HG02763 (cell line): ENCODE measurements around the gene MAGEC1.
"Not testable (repeated sequence)": the region's sequence is repeated elsewhere in the genome, so short reads cannot be mapped to it uniquely, and the experiment has no call there.

Experiments
- ATAC-seq: cut with Tn5 transposase; IDR thresholded peaks from one replicate; pipeline ENCODE4 v1.9.1; 2021; ENCODE audit warnings: mild to moderate bottlenecking, moderate library complexity; ENCODE audit not compliant: unreplicated experiment

The MAGEC1 gene

DNA sequence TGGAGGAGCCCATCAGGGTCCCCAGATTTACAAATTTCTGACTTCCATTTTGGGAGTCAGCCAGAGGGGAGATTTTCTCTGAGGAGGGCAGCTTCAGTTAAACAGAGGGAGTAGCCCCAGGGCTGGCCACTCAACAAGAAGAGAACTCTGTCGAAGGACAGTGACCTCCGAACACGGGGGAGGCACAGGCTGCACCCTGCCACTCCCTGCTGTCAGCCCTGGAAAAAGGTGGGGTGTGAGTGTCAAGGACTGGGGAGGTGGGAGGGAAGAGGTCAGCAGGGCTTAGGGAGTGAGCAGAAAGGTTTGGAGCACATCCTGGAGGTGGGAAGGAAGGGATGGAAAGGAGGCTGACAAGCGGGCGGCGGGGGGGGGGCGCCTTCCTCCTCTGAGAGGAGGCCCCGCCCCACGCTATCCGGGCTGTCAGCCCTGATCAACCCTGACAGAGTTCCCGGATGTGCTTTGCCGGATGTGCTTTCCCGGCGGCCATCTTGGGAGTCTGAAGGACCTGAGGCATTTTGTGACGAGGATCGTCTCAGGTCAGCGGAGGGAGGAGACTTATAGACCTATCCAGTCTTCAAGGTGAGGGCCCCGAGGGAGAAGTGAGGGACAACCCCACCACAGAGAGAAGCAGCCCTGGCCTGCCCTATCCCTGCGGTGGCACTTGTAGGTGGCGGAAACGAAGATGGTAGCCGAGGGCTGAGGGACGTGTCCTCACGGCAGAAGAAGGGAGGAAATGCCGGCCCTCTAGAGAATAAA, at the start of gene MAGEC1:
MAGEC1 (plus strand) TSS at position 495 of the 756 bp plus-strand sequence. CDS start 1,179 bp downstream, outside the sequence.
- ATAC-seq: no peak

- no peak for ATAC-seq
Measured at GRCh38 chrX:141857479-141857878, 46.2 kb upstream of the MAGEC1 start.

- ATAC-seq: no peak
Measured at GRCh38 chrX:141879616-141880015, 24.1 kb upstream of the MAGEC1 start.

DNA sequence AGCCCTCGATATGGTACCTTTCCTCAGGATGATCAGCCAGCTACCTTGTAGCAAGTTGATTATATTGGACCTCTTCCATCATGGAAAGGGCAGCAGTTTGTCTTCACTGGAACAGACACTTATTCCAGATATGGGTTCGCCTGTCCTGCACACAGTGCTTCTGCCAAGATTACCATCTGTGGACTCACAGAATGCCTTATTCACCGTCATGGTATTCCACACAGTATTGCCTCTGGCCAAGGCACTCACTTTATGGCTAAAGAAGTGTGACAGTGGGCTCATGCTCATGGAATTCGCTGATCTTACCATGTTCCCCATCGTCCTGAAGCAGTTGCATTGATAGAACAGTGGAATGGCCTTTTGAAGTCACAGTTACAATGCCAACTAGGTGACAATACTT, 14.9 kb upstream of the MAGEC1 start:
- ATAC-seq: not testable (repeated sequence)

DNA sequence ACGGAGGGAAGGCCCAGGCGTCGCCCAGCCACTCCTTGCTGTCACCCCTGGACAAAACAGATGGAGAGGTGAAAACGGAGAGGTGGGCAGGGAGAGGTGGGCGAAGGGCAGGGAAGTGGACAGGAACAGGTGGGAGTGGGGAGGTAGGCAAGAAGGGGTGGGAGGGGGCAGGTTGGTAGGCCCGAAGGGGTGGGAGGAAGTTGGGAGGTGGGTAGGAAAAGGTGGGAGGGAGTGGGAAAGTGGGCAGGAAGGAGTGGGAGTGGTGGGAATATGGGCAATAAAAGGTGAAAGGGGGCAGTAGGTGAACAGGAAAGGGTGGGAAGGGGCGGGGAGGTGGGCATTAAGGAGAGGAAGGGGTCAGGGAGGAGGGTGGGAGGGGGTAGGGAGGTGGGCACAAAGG, 9.0 kb upstream of the MAGEC1 start:
- no peak for ATAC-seq

DNA sequence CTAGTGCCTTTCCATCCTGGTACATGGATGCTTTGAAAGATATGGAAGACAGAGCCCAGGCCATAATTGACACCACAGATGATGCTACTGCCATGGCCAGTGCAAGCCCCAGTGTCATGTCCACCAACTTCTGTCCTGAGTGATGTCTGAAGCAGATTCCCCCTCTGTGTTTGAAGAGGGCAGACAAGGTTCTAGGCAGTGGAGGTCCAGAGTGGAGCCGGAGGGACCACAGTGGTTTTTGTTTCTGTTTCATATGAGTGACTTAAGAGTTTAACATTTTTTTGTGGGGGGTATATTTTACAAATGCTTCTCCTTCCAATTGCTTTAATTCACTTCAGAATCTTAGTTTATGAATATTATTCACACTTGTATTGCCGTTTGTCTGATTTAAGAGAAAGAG, 6.0 kb upstream of the MAGEC1 start:
- ATAC-seq: no peak

GRCh38 chrX:141902366-141902765, 1.3 kb upstream of the MAGEC1 start:
- ATAC-seq: no peak

- ATAC-seq: no peak
Measured at GRCh38 chrX:141904262-141904661, 568 bp downstream of the MAGEC1 start.

DNA sequence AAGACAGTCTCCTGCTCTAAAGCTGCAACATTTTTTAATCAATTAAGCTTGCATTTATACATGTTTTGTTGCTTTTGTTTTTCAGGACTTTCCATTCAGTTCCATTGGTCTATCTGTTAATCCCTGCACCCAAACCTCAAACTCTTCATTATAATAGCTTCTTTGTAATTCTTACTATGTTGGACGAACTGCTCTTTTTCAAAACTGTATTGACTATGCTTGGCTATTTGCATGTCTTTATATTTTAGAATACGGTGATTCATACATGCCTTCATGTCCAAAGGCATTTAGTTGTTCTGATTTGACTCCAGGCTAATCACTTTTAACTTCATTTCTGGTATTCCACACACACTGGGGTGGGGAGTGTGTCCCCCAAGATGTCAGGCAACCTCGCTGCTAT, 14.1 kb downstream of the MAGEC1 start:
- ATAC-seq: no peak

GRCh38 chrX:141924293-141924692, 20.6 kb downstream of the MAGEC1 start:
- no peak for ATAC-seq

DNA sequence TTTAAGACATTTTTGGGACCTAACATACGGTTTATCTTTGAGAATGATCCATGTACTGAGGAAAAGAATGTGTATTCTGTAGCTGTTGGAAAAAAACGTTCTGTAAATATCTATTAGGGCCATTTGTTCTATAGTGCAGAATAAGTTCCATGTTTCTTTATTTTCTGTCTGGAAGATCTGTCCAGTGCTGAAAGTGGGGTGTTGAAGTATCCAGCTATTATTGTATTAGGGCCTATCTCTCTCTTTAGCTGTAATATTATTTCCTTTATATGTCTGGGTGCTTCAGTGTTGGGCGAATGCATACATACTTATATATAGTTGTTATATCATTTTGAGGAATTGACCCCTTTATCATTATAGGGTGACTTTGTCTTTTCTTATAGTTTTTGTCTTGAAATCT, 24.7 kb downstream of the MAGEC1 start:
- no peak for ATAC-seq

GRCh38 chrX:141934059-141934641, 30.5 kb downstream of the MAGEC1 start:
- no peak for ATAC-seq

DNA sequence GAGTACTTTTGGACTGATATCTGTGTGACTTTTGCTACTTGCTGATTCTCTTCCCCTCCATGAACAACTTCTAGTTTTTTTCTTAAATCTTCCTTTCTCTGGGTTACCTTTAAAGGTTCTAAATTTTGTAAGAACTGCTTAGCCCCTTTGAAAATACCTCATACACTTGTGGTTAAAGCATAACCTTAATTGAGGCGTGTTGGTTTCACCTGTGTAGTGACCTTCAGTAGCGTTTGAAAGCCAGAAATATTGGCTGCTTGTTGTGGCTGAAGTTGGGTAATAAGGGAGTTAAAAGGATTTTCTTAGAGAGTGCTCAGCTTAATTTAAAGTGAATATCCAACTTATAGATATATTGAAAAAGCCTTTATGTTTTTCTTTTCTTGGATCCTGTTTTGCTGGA, 32.0 kb downstream of the MAGEC1 start:
- no peak for ATAC-seq

DNA sequence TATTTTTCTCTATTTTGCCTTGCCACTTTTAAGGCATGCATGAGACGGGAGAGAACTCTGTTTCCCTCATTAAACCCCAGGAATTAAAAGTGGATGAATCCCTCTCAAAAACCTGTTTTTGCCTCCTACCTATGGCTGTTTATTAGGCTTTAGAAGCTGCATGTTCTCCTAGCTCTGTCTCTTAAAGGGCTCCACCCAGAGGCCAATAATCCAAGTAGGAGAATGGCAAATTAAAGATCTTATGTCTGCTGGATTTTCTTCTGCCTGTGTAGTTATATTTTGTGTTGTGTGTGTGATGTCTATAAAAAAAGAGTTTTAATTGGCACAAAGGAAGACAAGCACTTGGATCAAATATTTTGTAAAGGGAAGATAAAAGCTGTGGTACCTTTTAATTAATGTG, 32.4 kb downstream of the MAGEC1 start:
- no peak for ATAC-seq

- ATAC-seq: no peak
Measured at GRCh38 chrX:141941234-141941633, 37.5 kb downstream of the MAGEC1 start.

DNA sequence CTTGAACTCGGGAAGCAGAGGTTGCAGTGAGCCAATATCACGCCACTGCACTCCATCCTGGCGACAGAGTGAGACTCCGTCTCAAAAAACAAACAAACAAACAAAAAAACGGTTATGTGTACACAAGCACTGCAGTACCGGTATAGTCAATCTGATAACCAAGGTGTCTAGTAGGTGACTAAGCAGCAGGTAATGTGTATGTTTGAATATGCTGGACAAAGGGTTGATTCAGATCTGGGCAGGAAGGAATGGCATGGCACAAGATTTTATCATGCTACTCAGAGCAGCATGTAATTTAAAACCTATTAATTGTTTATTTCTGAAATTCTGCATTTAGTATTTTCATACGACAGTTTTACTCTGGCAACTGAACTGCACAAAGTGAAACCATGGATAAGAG, 41.7 kb downstream of the MAGEC1 start:
- no peak for ATAC-seq

- ATAC-seq: no peak
Measured at GRCh38 chrX:141947350-141947749, 43.7 kb downstream of the MAGEC1 start.

GRCh38 chrX:141952603-141953002, 48.9 kb downstream of the MAGEC1 start:
- no peak for ATAC-seq

- ATAC-seq: no peak
Measured at GRCh38 chrX:141958675-141959074, 55.0 kb downstream of the MAGEC1 start.
